ENCODE results near the gene CAPN15. TPM values are rescaled to one million over a fixed set of nuclear protein-coding genes. Genes with fewer than 3 reads are reported as not detected.
A peak's percentile ranks its signal among the peaks of the same experiment; 100 is the strongest.

Gene CAPN15
- total and polyA plus RNA-seq, 10 donors: 25.8 to 71.7 (median 62.5) TPM

GRCh38 chr16:583815-584591 lies 56.5 kb downstream of the CAPN15 start:
- intact Hi-C loops (cut with DNase I; ENCODE audit: low total_unique reads): no loop called here
- Histone ChIP-seq H3K27me3 (replicated peaks in 1 of 7) (peaks cover 0 to 9% (median 0%) of the 10 kb centered on the region in 7 donors), H3K9me3 (no peaks in the 10 kb centered on the region), H3K36me3 (peaks cover 0 to 34% (median 0%) of the 10 kb centered on the region in 6 donors), H3K27ac (no peak overlapping the region), H3K4me3 (no peak overlapping the region), H3K4me1 (peaks cover 12 to 24% (median 21%) of the 10 kb centered on the region in 6 donors)
- peak; percentile 73 for DNase-seq
- WGBS, 5 donors: 45 to 81% (median 70%) methylated on average over 17 to 38 of the region's 38 CpGs
- TF ChIP-seq POLR2AphosphoS5 (IDR thresholded peaks at IDR 0.05): no peak

DNA sequence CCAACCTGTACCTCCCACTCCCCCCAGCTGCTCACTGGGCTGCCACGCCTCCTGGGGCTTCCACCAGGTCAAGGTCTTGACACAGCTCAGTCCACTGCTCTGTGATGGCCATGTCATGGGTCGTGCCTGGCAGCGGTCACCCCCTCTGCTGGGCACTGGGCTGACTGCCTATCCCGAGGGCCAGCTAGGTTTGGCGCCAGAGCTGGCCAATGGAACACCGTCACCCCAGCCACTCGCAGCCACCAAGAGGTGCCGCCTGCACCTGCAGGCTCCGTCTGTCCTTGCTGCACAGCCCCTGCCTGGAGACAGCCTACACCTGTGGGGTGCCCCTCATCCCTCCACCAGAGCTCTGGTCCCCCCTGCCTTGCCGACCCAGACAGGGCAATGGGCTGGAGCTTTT lies 57.8 kb downstream of the CAPN15 start:
- intact Hi-C loops (cut with DNase I; ENCODE audit: low total_unique reads): loop anchor here (5.0 kb wide), 1 partner anchor 57 kb away; the partner anchor contains the start of gene MCRIP2
- H3K36me3 ChIP-seq: peaks cover 0 to 28% (median 0%) of the 10 kb centered on the region in 6 donors
- H3K27me3 ChIP-seq (replicated peaks in 1 of 7): peaks cover 0 to 9% (median 0%) of the 10 kb centered on the region in 7 donors
- WGBS, 5 donors: 35 to 48% (median 38%) methylated on average over 5 to 10 of the region's 10 CpGs
- peaks cover 12 to 22% (median 19%) of the 10 kb centered on the region in 6 donors for H3K4me1 ChIP-seq
- H3K4me3 ChIP-seq: no peak overlapping the region
- peak; percentile 78 for DNase-seq
- TF ChIP-seq CTCF (IDR thresholded peaks at IDR 0.05 in 8 of 11, conservative IDR thresholded peaks at IDR 0.05 in 3 of 11) (no peak), POLR2A (IDR thresholded peaks at IDR 0.05) (no peak), POLR2AphosphoS5 (IDR thresholded peaks at IDR 0.05) (peak; percentile 27 to 76 (median 53))
- no peaks in the 10 kb centered on the region for H3K9me3 ChIP-seq
- no peak overlapping the region for H3K27ac ChIP-seq

- 56 to 72% (median 68%) methylated on average over 15 to 16 of the region's 16 CpGs for WGBS, 5 donors
- Histone ChIP-seq H3K27me3 (replicated peaks in 1 of 7) (peaks cover 0 to 9% (median 0%) of the 10 kb centered on the region in 7 donors), H3K4me1 (peaks cover 17 to 30% (median 27%) of the 10 kb centered on the region in 6 donors), H3K9me3 (no peaks in the 10 kb centered on the region), H3K27ac (no peak overlapping the region), H3K4me3 (no peak overlapping the region), H3K36me3 (peaks cover 0 to 20% (median 0%) of the 10 kb centered on the region in 6 donors)
- TF ChIP-seq POLR2AphosphoS5 (IDR thresholded peaks at IDR 0.05): peak in 2 of 3 donors; percentile 33 to 43
- TF ChIP-seq CTCF (IDR thresholded peaks at IDR 0.05 in 8 of 11, conservative IDR thresholded peaks at IDR 0.05 in 3 of 11): no peak
- intact Hi-C loops (cut with DNase I; ENCODE audit: low total_unique reads): loop anchor here (5.0 kb wide), 1 partner anchor 56 kb away; the partner anchor contains the start of gene MCRIP2
- no peak for DNase-seq
Observed at GRCh38 chr16:586047-586644, 58.6 kb downstream of the CAPN15 start.

- peaks cover 17 to 37% (median 34%) of the 10 kb centered on the region in 6 donors for H3K4me1 ChIP-seq
- peaks cover 0 to 9% (median 0%) of the 10 kb centered on the region in 7 donors for H3K27me3 ChIP-seq (replicated peaks in 1 of 7)
- WGBS, 5 donors: 81 to 88% (median 85%) methylated on average over 14 of the region's 14 CpGs
- H3K9me3 ChIP-seq: no peaks in the 10 kb centered on the region
- peaks cover 0 to 17% (median 0%) of the 10 kb centered on the region in 6 donors for H3K36me3 ChIP-seq
- peak; percentile 24 to 58 (median 36) for TF ChIP-seq POLR2AphosphoS5 (IDR thresholded peaks at IDR 0.05)
- TF ChIP-seq POLR2A (IDR thresholded peaks at IDR 0.05): no peak
- no peak for TF ChIP-seq CTCF (IDR thresholded peaks at IDR 0.05 in 8 of 11, conservative IDR thresholded peaks at IDR 0.05 in 3 of 11)
- peak; percentile 75 for DNase-seq
- H3K4me3 ChIP-seq: no peak overlapping the region
- peak overlapping the region in 1 of 8 donors; percentile 98 for H3K27ac ChIP-seq
- intact Hi-C loops (cut with DNase I; ENCODE audit: low total_unique reads): loop anchor here (5.0 kb wide), 1 partner anchor 55 kb away; the partner anchor contains the start of gene MCRIP2
Observed at GRCh38 chr16:586645-587590, 59.4 kb downstream of the CAPN15 start.

All from spleen (tissue), 11 donors.